GM19372 (cell line): ENCODE measurements around the gene TMOD4.

Source experiments
- ATAC-seq: cut with Tn5 transposase; IDR thresholded peaks from one replicate; pipeline ENCODE4 v1.9.1; 2021; ENCODE audit warnings: mild to moderate bottlenecking, low read depth, moderate library complexity; ENCODE audit not compliant: unreplicated experiment

The TMOD4 gene

GRCh38 chr1:151176514-151177045, 799 bp upstream of the TMOD4 start:
- ATAC-seq: no peak

GRCh38 chr1:151175041-151175741, 590 bp downstream of the TMOD4 start:
- no peak for ATAC-seq

GRCh38 chr1:151171190-151171589, 4.6 kb downstream of the TMOD4 start:
- ATAC-seq: no peak

GRCh38 chr1:151167116-151167515, 8.7 kb downstream of the TMOD4 start:
- no peak for ATAC-seq

GRCh38 chr1:151166505-151166956, 9.2 kb downstream of the TMOD4 start:
- ATAC-seq: no peak

- ATAC-seq: peak; percentile 92
These were observed 9.9 kb downstream of the TMOD4 start, which contains the start of the genes LYSMD1 and SCNM1 for GRCh38 chr1:151165738-151166504. Gene LYSMD1 (minus strand): TSS chr1:151165902. CDS start chr1:151165258, 644 bp downstream. Gene SCNM1 (plus strand): TSS chr1:151166144. CDS start chr1:151166153, 9 bp downstream.

GRCh38 chr1:151165281-151165737, 10.5 kb downstream of the TMOD4 start:
- no peak for ATAC-seq

- no peak for ATAC-seq
These were observed 11.0 kb downstream of the TMOD4 start for GRCh38 chr1:151164732-151165280.

- ATAC-seq: no peak
These were observed 16.4 kb downstream of the TMOD4 start for GRCh38 chr1:151159373-151159772.

GRCh38 chr1:151158751-151159251, 17.0 kb downstream of the TMOD4 start:
- no peak for ATAC-seq

- ATAC-seq: no peak
These were observed 17.5 kb downstream of the TMOD4 start for GRCh38 chr1:151158326-151158725.

- ATAC-seq: no peak
These were observed 18.7 kb downstream of the TMOD4 start for GRCh38 chr1:151157067-151157531.

GRCh38 chr1:151156515-151156819, 19.3 kb downstream of the TMOD4 start, which contains the start of gene TNFAIP8L2:
Gene TNFAIP8L2 (plus strand): TSS chr1:151156649. CDS start chr1:151158698, 2,049 bp downstream.
- ATAC-seq: peak; percentile 69

GRCh38 chr1:151147665-151148064, 28.1 kb downstream of the TMOD4 start:
- no peak for ATAC-seq

GRCh38 chr1:151147132-151147503, 28.7 kb downstream of the TMOD4 start:
- no peak for ATAC-seq

GRCh38 chr1:151146412-151147131, 29.2 kb downstream of the TMOD4 start, which contains the start of gene SEMA6C:
Gene SEMA6C (minus strand): TSS chr1:151146631. CDS start chr1:151142621, 4,010 bp downstream.
- ATAC-seq: peak; percentile 99

GRCh38 chr1:151146072-151146411, 29.7 kb downstream of the TMOD4 start:
- ATAC-seq: no peak

- ATAC-seq: no peak
These were observed 30.3 kb downstream of the TMOD4 start for GRCh38 chr1:151145304-151146071.
